Keratinocyte (primary cell): ENCODE measurements around the gene ARHGAP10.

ENCODE experiments used
- EZH2 ChIP-seq: IDR thresholded peaks from one replicate; pipeline ENCODE4 v1.6.1; 2012; ENCODE audit warnings: inconsistent platforms, mild to moderate bottlenecking, low read length, moderate library complexity
- TF ChIP-seq, protein P1 (sequence below), 3 experiments: IDR thresholded peaks in 1 of 3; conservative IDR thresholded peaks in 1 of 3; optimal IDR thresholded peaks in 1 of 3; 2 replicates in 2 of 3; 3 replicates in 1 of 3; pipeline versions ENCODE3 to v1.5.1; 2011; ENCODE audit warnings: low read length in 3 of 3, mild to moderate bottlenecking in 3 of 3, moderate library complexity in 2 of 3, control low read depth in 1 of 3, inconsistent platforms in 1 of 3; ENCODE audit not compliant: insufficient read depth in 2 of 3; ENCODE audit errors: extremely low read depth in 1 of 3

DNA sequence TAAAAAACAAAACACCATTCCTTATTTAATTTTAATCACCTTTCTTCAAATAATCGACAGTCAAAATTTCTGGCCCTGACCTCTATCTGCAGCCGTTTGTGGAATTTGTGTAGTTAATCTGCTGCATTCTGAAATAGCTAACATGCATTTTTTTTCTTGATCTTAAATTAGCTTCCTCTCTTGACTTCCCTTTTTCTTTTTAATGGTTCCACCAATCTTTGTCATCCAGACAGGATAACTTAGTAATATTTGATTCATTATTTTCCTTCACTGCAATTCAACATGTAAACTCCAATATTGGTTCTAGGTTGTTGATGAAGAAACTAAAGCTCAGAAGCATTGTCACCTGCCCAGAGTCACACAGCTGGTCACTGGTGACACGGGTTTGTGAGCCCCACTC, 77.3 kb downstream of the ARHGAP10 start:
- TF ChIP-seq, protein P1, sequence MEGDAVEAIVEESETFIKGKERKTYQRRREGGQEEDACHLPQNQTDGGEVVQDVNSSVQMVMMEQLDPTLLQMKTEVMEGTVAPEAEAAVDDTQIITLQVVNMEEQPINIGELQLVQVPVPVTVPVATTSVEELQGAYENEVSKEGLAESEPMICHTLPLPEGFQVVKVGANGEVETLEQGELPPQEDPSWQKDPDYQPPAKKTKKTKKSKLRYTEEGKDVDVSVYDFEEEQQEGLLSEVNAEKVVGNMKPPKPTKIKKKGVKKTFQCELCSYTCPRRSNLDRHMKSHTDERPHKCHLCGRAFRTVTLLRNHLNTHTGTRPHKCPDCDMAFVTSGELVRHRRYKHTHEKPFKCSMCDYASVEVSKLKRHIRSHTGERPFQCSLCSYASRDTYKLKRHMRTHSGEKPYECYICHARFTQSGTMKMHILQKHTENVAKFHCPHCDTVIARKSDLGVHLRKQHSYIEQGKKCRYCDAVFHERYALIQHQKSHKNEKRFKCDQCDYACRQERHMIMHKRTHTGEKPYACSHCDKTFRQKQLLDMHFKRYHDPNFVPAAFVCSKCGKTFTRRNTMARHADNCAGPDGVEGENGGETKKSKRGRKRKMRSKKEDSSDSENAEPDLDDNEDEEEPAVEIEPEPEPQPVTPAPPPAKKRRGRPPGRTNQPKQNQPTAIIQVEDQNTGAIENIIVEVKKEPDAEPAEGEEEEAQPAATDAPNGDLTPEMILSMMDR (optimal IDR thresholded peaks at IDR 0.05 in 1 of 3, IDR thresholded peaks at IDR 0.05 in 1 of 3, conservative IDR thresholded peaks at IDR 0.05 in 1 of 3; ENCODE audit: extremely low read depth in 1 of 3, insufficient read depth in 2 of 3, low read length in 3 of 3): no peak
- no peak for TF ChIP-seq EZH2
